T-helper 22 cell (primary cell): ENCODE data around the gene IDH3A.

ENCODE experiments used
- DNase-seq: peaks from one replicate; pipeline ENCODE4 v3.0.0-alpha.2; 2020; ENCODE audit warnings: low read depth

The IDH3A gene

DNA sequence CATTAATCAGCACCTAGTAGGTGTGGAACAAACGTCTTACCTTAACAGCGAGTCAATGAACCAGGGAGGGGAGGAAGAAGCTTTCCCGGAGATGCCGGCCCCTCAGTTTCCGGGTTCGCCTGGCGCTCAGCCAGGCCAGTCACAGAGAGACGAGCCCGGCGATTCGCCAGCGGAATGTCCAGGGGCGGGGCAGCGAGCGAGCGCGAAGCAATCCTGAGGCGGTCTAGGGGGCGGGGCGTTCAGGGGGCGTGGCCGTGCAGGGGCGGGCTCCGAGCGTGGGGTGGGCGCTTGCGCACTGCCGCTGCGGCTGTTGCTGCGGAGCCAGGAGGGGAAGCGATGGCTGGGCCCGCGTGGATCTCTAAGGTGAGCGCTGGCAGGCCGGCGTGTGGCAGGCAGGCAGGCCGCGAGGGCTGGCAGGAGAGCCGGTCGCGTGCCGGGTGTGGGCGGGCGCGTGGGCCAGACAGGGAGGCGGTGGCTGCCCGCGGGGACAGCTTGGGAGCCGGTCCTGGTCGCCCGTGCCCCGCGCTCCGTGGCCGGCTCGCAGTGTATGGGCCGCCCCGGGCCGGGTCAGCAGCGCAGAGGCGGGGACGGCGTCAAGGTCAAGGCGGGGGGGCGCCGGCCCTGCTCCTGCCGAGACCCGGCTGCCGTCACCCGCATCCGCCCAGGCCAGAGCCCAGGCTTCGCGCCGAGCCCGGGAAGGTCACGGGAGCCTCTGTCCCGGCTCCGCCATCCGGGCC, at the start of gene IDH3A:
Gene IDH3A (plus strand): TSS at position 295 of the 737 bp plus-strand sequence. CDS start 42 bp downstream, at position 337.
- peak; percentile 99 for DNase-seq

DNA sequence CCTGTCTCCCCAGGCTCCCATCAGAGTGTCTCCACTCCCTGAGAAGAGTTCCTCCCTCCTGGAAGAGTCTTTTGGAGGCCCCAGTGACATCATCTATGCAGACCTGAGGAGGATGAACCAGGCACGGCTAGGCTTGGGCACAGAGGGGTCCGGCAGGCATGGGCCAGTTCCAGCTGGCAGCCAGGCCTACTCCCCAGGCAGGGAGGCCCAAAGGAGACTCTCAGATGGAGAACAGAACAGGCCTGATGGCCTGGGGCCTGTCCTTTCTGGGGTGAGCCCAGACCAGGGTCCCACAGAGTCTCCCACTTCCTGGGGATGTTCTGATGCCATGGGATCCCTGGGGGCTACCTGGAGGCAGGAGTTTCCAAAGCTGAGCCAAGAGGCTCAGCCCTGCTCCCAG, 48.3 kb upstream of the IDH3A start:
- no peak for DNase-seq

- no peak for DNase-seq
Observed at GRCh38 chr15:78101423-78102105, 47.6 kb upstream of the IDH3A start.

- no peak for DNase-seq
Observed at GRCh38 chr15:78102211-78102610, 47.0 kb upstream of the IDH3A start.

GRCh38 chr15:78102741-78103140, 46.4 kb upstream of the IDH3A start:
- DNase-seq, result no peak

DNA sequence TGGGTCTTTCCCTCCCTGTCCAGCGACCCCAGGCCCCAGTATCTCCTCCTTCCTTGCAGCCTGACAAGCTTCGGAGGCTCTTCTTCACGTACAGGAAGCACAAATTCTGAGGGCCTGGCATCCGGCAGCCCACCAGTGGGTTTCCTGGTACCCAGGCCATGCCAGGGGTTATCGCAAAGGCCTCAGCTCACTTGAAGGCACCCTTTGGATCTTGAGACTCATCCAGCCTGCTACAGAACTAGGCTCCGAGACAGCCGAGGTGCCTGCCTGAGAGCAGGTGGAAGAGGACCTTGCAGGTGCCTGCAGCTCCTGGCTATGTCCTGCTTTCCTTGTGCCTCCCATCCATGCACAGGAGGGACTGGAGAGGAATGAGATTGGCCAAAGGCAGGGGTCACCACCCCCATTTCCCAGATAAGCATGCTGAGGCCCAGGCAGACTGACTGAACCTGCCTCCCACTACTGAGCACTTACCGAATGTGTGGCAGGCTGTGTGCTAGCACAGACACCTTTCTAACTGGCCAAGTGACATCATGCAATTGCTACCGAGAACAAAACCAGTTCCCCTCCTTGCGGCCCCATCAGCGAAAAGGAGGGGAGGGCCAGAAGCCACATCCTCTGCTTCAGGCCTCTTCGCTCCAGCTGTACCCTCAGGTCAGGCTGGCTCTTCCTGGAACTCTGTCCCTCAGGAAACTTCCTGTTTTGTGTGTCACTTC, 45.6 kb upstream of the IDH3A start:
- no peak for DNase-seq

GRCh38 chr15:78104119-78104479, 45.1 kb upstream of the IDH3A start:
- no peak for DNase-seq

- DNase-seq, result no peak
Observed at GRCh38 chr15:78104566-78105475, 44.3 kb upstream of the IDH3A start.

DNA sequence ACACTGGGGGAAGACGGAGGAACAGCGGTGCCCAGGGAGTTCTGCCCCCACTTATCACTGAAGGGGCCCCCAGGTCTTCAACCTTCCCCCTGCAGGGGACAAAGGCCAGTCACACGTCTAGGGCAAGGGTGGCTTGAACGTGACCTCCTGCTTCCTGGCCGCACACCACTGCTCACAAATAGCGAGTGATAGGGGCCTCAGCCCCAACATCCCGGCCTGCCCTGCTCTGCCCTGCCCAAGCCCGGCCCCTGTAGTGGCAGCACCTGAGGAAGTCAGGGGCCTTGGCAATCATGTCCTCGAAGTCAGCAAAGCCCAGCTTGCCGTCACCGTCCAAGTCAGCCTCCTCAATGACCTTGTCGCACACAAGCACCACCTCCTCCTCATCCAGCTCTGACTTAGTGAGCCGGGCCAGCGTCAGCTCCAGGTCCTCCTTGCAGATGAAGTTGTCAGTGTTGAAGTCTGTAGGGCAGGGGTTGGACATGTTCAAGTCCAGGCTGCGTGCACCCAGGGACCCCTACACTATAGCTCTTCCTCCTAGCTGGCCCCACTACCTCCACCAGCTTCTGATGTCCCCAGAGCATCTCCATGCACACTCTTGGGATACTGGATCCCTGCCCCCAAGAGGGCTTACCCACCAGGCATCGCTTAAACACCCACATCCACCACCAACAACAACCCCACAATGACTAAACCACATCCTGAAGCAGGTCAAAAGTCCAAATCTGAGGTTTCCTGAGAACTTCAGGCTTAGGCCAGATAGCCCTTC, 43.5 kb upstream of the IDH3A start:
- no peak for DNase-seq

GRCh38 chr15:78107471-78107870, 41.7 kb upstream of the IDH3A start:
- DNase-seq, result no peak

- peak; percentile 67 for DNase-seq
Observed at GRCh38 chr15:78108300-78109084, 40.7 kb upstream of the IDH3A start.

- DNase-seq, result no peak
Observed at GRCh38 chr15:78109156-78109555, 40.0 kb upstream of the IDH3A start.

DNA sequence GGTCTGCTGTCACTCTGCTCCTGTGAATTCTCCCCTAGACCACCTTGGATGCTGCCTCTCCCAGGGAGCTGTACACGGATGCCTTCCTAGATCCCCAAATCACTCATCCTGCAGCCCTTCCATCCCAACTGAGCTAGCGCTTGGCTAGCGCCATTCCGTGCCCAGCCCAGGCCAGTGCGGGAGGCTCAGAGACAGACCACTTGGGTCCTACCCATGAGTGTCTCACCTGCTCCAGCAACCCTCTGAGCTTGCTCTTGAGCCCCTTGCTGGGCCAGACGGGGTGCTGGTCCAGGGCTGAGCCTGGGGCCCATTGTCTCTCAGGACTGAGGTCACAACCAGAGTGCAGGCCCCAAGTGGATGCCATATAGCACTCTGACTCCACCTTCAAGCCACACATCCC, 39.1 kb upstream of the IDH3A start:
- no peak for DNase-seq

- DNase-seq, result no peak
Observed at GRCh38 chr15:78110916-78111475, 38.2 kb upstream of the IDH3A start.

DNA sequence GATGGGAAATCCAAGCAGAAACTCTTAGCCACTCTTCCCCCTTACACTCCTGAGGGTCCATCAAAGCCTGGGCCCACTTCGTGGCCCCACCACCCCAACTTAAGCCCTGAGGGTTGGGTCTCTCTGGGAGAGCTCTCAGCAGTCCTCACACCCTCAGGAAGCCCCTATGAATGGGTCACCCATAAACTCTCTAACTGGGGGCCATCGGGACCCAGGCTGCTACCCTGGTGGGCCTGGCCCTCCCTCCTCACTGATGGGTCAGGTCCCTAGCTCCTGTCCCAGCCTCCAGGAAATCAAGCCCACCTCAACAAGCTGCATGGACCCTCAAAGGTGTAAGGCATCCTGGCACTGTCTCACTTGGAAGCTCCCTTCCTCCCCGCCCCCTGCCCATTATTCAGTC, 37.4 kb upstream of the IDH3A start:
- DNase-seq, result no peak

DNA sequence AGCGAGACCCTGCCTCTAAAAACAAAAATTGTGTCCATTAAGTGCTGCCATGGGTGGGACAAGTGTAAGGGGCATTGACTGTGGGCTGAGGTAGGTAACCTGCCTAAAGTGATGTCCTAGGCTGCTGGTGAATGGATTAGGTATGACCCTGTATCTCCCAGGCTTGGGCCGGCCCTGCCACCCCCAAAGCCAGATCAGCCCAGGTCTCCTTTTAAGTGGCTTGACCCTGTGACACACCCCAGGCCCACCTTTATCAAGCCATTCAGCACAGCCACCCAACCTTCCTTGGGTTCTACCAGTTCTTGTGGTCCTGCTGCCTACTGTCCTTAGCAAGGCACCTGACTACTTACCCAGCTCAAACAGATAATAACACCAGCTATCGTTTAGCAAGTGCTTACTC, 36.6 kb upstream of the IDH3A start:
- no peak for DNase-seq

DNA sequence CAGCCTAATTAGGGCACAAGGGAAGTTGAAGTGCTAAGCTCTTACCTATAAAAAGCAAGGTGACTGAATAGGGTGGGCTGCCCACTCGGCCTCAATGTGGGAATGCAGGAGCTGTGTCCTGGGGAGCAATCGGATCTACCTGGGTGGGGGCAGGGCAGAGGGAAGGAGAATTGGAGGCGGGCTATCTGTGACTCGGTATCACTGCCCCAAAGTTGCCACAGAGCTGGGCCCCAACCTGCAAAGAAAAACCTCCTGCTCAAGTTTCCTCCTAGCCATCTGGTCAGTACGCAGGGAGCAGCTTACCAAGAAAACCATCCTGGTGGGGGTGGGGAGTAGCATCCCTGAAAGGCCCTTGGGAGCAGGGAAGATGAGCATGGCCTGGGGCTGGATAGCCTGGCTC, 28.6 kb upstream of the IDH3A start:
- DNase-seq, result no peak

- DNase-seq, result no peak
Observed at GRCh38 chr15:78125267-78125666, 23.9 kb upstream of the IDH3A start.

DNA sequence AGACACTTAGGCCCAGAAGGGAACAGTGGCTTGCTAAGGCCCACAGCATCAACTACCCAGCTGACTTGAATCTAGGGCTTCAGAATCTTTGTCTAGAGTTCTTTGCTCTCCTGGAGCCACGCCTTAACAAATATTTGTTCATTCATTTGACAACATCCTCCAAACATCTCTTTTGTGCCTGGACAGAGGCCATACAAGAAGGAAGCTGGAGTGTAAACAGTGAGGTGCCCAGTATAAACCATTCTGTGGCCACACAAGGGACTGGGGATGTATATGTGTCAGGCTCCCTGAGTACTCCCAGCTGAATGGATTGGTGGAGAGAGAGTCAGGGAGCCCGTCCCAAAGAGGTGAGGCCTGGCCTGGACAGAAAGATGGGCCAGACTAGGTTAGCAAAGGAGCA, 21.3 kb upstream of the IDH3A start:
- no peak for DNase-seq

DNA sequence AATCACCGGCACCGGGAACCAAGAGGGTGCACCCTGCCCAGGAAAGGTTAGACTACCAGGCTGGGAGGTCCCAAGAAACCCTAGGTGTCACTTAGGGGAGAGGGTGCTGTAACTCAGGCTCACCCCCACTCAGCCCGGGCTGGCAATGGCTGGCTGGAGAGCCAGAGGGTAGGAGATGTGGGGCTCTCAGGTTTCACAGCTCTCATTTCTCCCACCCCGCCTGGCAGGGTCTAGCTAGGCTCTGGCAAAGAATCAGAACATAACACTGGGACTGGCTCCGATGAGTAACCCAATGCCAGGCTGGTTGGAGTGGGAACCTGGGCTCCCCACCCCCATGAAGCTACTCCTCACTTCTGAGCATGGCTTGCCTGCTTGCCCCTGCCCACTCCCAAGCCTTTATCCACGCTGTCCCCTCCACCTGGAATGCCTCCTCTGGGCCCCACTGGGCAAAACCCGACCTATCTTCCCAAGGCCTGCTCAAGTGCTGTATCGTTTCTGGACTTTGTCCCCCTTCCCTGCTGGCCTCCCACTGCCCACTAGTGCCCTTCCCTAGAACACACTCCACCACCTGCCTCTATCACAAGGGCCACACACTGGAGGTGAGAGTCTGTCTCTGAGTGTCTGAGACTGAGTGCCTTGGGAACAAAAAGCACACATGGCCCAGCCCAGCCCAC, 19.9 kb upstream of the IDH3A start:
- DNase-seq, result no peak
